NCI-H1048 (cell line): Measurements from ENCODE around the gene BDKRB2.

Experiments
- DNase-seq: peaks from one replicate; lab custom pipeline; 2025; lab: John Stamatoyannopoulos, UW

BDKRB2 gene

DNA sequence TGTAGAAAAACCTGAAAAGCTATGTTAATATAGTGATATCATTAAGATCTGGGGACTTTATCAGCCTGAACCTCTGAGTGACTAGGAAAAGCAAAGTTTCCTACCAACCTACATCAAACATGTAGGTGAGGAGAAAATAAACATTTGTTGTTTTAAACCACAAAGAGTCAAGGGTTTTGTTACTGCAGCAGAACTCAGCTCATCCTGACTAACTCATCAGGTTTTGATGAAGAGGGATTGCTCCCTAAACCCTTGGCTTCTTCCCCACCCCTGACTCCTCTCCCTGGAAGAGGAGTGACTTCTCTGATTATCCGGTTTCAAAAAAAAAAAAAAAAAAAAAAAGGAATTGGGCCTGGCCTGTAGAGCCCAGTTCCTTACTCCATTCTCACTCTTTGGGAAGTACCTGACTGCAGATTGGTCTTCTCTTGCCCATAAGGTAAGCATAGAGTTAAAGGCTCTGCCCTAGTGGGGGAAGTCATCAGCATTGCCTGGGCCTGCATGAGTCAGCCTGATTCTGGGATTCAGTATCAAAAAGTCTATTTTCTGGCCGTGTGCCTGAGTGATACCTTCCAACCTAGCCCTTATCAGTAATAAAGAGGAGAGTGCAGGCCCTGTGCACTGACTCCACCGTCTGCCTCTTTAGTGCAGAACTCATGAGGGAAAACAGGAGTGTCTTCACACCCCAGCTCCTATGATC is 68.3 kb downstream of the BDKRB2 start:
- DNase-seq = no peak

DNA sequence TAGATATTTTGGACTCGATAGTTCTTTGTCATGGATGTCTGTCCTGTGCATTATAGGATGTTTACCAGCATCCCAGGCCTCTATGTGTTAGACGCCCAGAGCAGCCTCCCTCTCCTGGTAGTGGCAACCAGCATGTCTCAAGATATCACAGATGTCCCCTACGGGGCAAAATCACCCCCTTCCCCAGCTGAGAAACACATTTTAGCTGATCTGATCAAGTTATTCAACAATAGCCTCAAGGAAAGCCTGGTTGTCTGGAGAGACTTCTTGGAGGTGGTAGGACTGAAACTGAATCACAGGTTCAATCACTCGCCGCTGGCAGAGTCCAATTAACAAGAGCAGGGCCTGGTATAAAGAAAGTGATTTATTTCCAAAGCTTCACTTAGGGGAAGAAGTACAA is 69.0 kb downstream of the BDKRB2 start:
- no peak for DNase-seq

DNA sequence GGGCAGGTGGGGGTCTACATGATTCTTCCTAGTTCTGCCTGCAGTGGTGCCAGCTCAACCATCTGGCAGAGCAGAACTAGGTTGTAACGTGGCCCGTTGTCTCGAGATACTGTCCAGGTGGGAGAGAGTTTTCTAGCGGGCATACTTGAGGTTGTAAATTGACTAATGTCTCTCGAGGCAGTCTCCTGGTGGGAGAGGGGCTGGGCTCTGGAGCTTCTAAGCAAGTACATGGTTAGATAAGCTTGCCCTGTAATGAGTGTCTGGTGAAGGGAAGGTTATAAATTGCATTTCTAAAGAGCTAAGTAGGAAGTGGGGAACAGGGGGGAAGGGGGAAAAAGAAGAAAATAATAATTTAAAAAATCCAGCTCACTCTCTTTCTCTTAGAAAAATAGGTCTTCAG is 69.5 kb downstream of the BDKRB2 start:
- DNase-seq = no peak

DNA sequence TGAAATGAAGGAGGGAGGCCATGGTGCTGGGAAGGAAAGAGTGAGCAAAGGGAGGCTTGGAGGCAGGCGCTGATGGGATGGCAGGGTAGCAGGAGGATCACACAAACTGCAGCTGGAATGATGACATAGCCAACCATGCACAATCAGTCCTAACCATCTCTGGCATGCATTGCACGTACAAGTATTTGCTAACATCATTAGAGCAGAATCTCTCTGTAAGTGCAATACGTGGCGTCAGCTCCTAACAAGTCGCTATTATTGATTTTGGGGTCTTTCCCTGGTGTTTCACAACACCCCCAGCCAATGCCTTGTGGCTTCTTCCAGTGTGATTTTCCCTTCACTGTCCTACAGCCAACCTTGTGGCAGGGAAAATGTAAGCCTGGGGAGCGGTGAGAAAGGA is 69.9 kb downstream of the BDKRB2 start:
- DNase-seq = no peak

DNA sequence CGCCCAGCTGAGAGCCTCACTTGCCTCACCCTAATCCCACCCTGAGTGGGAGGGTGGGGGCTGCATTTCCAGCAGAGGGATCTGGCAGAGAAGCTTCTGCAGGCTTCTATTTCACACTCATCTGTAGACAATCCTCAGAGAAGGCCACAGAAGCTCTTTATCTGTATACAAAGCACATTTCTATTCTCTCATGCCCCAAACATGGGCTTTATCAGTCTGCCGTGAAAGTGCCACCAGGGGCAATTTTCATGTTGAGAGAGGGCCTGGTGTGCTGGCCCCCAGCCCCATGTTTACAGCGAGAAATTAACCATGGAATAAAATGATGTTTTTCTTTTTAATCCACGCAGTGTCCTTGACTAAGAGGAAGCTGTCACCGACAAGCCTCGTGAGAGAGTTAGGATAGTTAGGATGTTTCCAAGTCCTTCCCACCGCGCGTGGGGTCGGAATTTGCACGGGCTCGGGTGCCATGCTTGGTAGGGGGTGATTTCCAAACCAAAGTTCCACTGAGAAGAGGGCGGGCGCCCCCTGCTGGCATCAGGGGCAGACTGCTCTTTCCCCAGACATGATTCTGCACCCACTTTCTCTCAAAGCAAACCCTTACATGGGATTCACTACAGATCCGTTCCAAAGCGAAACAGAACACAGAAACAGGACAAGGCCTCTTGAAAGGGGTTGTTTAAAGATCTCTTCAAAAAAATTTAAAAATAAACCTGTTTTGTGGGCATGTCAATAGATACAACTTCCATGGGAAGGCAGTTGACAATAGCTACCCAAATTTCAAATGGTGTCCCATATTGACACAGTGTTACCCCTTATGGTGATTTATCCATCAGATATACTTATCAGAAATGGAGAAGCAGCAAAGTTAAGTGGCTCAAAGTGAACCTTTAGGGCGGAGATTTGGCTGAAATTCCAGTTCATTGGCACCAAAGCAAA is 70.8 kb downstream of the BDKRB2 start:
- no peak for DNase-seq

DNA sequence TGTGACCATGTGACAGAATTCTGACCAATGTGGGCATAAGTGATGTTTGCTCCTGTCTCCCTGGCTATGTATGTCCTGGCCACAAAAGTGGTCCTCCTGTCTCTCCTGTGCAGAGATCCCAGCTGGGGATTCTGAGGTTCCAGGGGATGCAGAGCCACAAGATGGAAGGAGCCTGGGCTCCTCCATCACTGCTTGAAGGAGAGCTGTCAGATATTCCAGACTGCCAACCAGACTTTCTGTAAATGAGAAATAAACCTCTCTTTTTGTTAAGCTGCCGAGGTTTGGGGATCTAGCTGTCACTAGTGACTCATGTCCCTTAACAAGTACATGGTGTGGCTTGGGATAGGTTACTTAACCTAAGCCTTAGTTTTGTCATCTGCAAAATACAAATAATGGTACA is 73.3 kb downstream of the BDKRB2 start:
- no peak for DNase-seq

DNA sequence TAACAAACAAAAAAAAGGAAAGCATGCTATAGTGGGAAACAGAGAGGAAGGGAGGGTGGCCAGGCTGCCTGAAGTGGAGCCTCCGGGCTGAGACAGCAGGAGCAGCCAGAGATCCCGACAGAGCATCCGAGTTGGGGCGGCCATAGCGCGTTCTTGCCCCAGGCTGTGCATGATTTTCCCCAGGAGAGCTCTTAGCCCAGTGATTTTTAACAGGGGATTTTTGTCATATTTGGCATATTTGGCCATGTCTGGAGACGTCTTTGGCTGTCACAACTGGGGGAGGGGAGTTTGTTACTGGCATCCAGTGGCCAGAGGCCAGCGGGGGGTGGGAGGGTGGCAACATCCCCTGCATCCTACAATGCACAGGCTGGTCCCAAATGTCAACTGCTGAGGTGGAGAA is 74.9 kb downstream of the BDKRB2 start:
- DNase-seq = no peak

DNA sequence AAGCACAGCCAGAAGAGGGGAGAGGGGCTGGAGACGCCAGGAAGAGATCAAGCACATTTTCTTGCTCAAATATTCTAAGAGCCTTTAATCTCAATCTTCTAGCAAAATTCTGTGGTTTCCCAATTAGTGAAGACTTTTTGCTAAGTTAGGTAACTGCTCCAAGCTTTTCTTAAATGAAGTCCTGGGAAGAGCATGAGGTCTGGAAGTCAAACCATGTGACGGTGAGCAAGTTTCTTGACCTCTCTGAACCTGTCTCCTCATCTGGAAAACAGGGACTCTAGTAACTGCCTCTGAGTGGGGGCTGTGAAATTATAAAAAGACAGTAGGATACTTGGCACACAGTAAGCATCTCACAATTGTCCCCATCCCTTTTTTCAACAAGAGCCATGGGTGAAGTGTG is 75.5 kb downstream of the BDKRB2 start:
- DNase-seq = no peak

DNA sequence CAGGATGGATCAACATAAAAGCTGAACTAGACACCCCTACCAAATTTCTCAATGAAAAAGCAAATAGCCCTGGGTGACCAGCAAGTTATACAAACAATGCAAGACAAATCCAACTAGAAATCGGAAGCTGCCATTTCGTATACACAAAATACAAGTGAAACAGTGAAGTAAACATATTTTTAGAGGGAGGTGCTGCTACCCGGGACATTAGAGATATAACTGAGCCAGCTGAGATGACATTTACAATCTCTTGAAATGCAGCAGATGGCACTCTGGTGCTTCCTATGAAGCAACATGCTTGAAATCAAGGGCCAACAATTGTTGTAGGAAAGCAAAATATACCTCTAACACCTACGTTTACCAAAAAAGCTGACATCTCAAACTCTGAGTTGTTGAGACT is 76.8 kb downstream of the BDKRB2 start:
- DNase-seq = no peak

DNA sequence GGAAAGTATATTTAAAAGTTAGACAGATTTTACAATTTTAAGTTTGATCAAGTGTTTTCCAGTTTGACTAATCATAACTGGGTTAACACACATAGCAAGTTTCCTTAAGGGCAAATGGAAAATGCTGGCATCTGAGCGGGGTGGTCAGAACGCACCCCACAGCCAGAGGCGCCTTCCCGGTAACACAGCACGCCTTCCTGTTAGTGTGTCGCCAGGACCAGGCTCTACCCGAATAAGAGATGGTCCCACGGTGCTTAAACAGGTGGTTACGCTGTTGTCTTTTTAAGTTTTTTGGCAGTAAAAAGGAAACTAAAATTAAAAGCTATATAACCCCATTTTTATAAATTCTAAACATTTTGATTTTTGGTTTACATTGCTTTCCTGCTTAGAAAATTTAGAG is 79.4 kb downstream of the BDKRB2 start:
- DNase-seq = no peak

DNA sequence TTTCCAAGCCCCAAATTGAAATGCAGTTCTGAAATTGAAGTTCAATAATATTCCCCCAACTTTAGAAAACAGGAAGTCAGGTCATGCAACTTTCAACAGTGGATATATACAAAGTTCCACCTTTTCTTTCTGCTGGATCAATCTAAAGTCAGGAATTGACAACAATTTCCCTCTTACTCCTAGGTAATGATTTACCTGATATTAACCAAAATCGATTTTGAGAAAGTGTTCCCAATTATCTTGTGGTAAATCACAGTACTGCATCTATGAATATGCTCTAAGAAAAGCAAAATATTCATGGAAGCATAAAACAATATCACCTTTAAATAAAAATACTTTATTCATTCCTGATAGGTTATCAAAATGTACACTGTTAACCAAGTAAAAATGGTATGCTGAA is 79.8 kb downstream of the BDKRB2 start:
- no peak for DNase-seq

DNA sequence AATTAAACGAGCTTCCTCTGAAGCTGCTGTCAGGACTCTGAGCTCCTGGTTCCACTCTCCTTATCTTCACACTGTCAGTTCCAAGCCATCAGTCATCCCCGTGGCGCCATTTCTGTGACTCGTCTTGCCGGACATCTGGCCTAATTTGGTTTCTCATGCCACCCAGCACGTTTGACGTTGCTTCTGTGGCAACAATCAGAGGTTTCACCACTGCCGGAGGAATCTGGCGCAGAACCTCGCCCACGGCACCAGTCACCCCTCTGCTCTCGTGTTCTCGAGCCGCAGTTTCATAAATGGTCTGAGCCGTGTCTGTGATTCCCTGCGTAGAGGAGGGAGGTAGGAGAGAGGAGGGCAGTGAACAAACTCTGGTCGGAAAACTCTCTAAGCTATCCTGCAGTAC is 81.0 kb downstream of the BDKRB2 start:
- DNase-seq = no peak

DNA sequence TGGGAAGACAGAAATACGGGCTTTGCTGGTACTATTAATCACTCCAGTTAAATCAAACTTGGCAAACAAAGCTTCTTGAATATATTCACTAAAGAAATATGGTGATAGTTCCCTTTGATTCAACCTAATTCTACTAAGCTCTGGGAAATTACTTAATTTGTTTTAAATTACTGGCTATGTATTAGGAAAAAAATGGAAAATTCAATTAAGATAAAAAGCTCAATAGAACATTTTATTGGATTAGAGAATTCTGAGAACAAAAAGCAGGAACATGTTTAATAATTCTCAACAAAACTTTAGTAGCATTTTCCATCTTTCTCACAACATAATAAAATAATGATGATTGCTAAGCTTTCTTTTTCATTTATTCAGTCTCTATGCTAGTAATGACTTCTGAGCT is 81.6 kb downstream of the BDKRB2 start:
- DNase-seq = no peak

DNA sequence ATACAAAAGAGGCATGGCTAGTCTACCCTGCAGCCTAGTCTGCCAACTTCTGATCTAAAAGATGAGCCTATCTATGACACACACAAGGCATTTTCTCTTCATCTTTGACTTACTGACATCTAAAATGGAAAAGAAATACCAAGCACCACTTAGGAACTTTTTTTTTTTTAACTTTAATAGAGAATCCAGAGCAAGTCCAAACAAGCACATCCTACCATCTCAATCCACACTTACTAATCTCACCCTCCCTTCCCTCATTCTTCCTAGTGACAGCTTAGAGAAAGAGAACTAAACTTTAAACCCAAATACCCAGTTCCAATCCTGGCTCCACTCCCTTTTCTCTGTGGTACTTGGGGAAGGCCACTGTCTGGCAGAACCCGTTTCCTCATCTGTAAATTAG is 83.2 kb downstream of the BDKRB2 start:
- no peak for DNase-seq
